Activated T-helper 1 cell treated with anti-CD3 and anti-CD28 coated beads, Interleukin-2, amount 50 U/mL, for 16 hours (primary cell): Measurements from ENCODE around the gene MYL2.
A peak's percentile ranks its signal among the peaks of the same experiment; 100 is the strongest.
"Not testable (repeated sequence)": the region's sequence is repeated elsewhere in the genome, so short reads cannot be mapped to it uniquely, and the experiment has no call there.

ENCODE experiments used
- DNase-seq, 2 donors: peaks; one replicate each; pipeline ENCODE4 v3.0.0-alpha.2; 2020; ENCODE audit warnings: low read depth in 1 of 2, low spot score in 1 of 2

The MYL2 gene, protein sequence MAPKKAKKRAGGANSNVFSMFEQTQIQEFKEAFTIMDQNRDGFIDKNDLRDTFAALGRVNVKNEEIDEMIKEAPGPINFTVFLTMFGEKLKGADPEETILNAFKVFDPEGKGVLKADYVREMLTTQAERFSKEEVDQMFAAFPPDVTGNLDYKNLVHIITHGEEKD

DNA sequence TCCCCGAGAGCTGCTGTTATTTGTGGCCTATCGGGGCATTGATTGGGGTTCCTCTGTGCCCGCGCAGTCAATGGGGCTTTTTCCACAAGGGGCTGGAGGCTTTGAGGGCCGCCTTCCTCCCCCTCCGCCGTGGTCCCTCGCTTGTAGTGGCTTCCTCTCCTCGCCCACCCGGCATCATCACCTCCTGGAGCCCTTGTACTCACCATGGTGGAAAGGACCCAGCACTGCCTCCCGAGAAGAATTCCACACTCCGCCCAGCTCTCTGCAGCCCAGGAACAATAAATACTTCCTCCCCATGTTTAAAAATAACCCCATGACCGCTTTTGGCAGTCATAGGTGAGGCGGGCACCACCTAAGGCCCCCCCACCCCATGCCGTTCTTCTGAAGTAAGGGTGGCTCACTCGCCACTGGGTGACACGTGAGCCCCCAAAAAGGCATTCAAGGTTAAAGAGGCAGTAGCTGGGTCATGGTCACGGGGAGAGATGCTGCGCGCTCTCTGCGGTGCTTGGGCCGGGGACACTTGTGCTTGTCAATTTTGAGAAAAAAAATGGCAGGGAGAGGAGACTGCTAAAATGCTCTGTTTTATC, at the start of gene MYL2:
TSS of gene MYL2 (minus strand) at position 256 of the 587 bp plus-strand sequence. CDS start at position 206, 50 bp downstream.
- no peak for DNase-seq

DNA sequence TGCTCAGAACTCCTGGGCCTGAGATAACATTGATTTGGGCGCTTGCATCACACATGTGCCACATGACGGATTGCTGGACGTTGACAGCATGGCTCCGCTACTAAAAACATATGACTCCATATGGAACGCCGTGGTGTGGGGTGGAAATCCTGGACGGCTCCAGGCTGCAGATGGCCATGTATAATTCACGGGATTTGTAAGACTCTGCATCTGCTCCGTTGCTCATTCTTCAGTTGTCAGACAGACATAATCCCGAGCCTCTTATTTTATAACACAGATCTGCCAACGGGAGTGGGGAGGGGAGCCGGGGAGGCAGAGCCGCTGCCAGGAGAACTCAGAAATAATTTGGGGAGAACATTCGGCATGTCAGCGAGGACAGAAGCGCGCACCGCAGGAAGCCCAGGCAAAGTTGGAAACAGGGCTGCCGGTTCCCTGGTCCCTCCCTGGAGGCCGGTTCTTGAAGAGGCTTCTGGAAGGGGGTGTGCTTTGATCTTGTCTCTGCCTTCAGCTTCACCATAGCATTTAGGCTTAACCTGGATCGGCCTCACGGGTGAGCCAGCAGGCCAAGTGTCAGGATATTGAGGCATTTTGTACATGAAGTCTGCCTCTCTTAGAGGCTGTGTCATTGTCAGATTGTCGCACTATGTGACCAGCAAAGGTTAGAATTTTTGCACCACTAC, 45.8 kb upstream of the MYL2 start:
- DNase-seq, result no peak

DNA sequence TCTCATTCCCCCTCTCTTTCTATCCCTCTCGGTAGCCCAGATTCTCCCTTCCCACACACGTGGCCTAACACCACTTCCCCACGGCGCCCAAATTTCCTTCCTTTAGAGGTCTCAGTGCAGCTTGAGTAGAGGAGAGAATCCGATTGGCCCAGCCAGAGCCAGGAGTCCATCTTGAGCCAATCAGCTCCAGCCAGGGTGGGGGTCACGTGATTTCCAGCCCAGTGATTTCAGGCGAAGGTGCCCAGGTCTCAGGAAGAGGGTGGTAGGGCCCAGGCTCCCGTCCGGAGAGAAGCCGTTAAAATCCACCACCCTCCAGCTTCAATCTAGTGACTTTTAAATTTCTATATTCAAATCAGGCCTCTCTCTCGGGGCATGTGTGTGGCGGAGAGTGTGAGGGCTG, 45.2 kb upstream of the MYL2 start:
- no peak for DNase-seq

DNA sequence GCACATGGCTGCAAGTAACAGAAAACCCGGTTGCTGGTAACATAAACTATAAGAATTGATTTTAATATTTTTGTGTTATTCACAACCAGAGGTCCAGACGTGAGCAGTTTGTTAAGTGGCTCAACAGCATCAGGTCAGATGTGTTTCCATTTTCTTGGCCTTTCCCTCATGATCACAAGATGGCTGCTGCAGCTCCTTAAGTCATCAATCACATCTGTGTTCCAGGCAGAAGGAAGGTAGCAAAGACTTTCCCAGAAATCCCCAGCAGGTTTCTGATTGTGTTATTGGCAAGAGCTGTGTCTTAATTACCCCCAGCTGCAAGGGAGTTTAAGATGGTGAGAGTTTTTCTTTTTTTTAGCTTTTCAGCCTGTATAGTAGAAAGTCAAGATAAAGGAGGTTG, 40.4 kb upstream of the MYL2 start:
- DNase-seq, result no peak

DNA sequence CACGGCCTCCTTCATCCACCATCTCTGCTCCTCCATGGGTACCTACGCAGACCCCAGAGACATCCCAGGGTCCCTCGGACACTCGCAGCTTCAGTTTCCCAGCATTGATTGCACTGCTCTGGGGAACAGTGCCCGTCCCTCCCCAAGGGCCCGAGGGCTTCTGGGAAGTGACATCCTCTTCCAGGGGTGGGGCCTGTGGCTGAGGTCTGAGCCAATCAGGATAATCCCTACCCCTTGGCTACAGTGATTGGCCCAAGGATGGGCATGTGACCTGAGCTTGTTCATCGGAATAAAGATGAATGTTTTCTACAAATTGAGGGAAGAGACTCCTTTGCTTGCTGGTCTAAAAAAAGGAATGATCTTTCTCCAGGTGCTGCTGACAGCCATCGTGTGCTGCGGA, 37.3 kb upstream of the MYL2 start:
- DNase-seq, result no peak

DNA sequence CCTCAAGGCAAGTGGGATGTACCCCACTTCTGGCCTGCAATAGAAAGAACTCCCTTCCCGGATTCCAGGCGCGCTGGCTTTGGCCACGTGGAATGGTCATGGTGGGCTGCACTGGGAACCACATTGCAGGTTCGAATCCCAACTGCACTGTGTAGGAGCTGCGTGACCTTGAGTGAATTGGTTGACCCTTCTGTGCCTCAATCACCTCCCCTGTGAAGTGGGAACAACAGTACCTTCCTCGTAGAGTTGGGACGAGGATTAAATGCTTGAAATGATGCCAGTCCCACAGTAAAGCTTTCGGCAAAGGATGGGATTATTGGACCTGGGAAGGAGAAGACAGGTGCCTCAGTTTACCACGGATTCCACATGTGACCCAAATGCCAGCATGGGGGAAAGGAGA, 36.8 kb upstream of the MYL2 start:
- no peak for DNase-seq

DNA sequence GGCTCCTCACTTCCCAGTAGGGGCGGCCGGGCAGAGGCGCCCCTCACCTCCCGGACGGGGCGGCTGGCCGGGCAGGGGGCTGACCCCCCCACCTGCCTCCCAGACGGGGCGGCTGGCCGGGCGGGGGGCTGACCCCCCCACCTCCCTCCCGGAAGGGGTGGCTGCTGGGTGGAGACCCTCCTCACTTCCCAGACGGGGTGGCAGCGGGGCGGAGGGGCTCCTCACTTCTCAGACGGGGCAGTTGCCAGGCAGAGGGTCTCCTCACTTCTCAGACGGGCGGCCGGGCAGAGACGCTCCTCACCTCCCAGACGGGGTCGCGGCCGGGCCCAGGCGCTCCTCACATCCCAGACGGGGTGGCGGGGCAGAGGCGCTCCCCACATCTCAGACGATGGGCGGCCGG, 30.5 kb upstream of the MYL2 start:
- not testable (repeated sequence) for DNase-seq

DNA sequence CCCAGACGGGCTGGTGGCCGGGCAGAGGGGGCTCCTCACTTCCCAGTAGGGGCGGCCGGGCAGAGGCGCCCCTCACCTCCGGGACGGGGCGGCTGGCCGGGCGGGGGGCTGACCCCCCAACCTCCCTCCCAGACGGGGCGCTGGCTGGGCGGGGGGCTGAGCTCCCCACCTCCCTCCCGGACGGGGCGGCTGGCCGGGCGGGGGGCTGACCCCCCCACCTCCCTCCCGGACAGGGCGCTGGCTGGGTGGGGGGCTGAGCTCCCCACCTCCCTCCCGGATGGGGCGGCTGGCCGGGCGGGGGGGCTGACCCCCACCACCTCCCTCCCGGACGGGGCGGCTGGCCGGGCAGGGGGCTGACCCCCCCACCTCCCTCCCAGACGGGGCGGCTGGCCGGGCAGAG, 30.1 kb upstream of the MYL2 start:
- DNase-seq, result not testable (repeated sequence)

DNA sequence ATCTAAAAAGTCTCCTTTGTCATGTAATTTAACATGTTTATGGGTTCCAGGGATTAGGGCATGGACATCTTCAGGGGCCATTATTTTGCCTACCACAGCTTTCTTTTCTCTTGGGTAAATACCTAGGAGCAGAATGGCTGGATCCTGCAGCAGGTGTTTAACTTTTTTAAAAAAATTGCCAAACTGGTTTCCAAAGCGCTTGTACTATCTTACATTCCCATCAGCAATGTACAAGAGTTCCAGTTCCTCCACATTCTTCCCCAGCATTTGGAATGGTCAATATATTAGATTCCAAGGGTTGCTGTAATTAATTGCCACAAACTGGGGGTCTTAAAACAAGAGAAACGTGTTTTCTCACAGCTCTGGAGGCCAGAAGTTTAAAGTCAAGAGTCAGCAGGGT, 27.7 kb upstream of the MYL2 start:
- DNase-seq, result no peak

DNA sequence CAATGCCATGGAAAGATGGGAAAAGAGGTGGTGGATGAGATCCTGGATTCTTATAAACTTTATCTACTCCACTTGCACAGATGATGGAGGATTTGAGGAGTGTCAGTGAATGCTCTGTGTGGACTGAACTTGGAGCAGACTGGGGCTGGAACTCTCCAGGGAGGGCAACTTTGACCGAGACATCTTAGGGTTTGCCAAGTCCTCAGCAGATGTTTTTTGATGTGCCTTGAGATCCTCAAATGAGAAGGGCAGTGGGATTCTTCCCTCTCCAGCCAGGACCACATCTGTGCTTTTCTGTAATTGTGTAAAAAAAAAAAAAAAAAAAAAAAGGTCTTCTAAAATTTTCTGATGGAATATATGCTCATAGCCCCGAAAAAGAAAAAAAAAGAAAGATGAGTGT, 23.0 kb upstream of the MYL2 start:
- DNase-seq, result no peak

DNA sequence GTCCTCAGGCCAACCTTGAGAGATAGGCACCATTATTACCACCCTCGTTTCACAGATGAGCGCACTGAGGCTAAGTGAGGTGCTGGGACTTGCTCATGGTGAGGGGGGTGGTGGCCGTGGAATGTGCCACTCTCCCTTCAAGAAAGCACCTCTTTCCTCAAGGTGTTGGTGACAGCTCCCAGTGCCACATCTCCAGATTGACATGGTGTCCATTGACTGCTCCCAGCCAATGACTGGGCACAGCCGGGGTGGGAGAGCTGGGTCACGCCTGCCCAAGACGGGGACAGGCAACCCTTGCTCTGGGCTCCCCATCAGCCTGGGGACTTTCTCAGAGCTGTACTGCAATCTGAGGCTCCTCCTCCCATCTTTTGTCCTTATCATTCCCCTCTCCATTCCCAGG, 21.0 kb upstream of the MYL2 start:
- no peak for DNase-seq

DNA sequence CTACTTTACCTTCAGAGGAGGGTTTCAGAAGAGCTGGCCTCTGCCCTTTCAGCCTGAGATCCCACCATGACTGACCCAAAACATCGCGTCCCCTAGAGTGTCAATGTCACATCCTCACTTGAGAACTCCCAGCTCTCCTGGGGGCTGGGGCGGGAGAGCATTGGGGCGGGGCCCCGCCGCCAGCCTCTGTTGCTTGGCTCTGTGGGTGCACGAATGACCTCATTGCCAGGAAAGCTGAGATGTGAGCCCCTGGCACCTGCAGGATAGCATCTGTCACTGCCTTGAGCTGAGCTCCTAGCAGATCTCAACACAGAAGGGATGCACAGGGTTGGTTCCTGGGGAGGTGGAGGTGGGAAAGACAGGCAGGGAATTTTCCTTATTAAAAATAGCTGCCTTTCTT, 20.6 kb upstream of the MYL2 start:
- DNase-seq, result no peak

DNA sequence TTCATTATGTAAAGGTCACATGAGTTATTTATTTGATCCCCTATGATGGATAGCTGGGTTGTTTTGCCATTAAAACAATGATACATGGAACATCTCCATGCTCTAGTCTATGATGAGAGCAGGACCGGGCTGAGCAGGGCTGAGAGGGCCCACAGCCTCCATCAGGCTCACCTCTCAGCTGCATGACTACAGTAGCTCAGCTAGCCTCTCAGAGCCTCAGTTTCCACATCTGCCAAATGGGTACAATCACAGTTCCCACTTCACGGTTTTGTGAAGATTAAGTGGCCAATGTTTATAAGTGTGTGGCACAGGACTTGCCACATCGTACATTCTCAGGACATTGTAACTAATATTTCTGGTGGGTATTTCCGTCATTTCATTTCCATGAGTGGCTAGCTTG, 19.9 kb upstream of the MYL2 start:
- DNase-seq, result no peak

DNA sequence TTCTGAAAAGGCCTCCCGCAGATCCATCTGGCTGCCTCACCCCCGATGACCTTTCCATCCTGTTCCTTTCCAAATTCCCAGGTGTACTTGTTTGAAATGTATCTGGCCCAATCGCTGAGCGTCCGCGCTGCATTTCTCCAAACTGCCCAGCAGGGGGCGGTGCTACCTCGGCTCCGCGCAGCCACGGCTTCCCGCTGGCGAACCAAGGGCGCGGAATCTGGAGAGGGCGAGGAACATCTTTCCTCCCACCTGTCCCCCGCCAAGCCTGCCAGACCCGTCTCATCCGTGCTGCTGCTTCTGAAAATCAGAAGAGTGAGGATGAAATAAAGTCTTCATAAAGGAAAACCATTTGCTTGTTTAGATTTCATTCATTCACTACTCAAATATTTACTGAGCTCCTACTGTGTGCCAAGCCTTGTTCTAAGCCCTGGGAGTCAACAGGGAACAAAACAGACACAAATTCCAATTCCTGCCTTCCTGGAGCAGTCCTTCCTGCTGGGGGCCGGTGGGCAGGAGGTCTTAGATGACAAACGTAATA, 16.8 kb upstream of the MYL2 start:
- DNase-seq, result peak; percentile 36 to 41

DNA sequence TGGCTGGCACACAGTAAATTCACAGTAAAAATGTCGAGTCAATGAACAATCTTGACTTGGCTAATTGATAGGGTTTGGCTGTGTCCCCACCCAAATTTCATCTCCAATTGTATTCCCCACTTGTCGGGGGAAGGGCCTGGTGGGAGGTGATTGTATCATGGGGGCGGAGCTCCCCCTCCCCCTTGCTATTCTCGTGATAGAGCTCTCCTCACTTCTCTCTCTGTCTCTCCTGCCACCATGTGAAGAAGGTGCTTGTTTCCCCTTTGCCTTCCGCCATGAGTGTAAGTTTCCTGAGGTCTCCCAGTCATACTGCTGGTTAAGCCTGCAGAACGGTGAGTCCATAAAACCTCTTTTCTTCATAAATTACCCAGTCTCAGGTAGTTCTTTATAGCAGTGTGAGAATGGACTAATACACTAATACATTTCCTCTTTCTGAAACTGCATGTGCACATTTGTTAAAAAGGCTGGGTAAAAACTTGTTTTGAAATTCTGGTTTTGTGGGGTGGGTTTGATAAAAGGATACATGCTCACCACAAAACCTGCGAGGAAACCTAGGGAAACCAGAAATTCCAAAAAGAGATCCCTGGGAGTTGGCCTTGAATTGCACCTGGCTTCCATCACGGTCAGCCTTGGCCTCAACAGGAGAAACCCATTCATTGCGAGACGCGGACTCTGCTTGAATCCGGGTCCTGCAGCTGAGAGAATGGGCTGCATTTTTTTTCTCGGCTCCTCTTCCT, 16.2 kb upstream of the MYL2 start:
- DNase-seq, result no peak

DNA sequence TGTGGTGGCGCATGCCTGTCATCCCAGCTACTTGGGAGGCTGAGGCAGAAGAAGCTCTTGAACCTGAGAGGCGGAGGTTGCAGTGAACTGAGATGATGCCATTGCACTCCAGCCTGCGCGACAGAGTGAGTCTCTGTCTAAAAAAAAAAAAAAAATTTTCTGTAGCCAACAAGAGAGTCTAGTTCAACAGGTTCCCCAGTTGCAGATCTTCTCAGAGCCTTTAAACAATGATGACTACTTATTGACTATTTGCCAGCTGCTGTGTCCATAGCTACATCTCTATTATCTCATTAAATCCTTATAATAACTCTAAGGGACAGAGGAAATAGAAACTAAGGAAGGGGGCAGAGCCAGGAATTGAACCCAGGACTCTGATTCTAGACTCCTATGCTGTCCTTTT, 15.2 kb upstream of the MYL2 start:
- no peak for DNase-seq

DNA sequence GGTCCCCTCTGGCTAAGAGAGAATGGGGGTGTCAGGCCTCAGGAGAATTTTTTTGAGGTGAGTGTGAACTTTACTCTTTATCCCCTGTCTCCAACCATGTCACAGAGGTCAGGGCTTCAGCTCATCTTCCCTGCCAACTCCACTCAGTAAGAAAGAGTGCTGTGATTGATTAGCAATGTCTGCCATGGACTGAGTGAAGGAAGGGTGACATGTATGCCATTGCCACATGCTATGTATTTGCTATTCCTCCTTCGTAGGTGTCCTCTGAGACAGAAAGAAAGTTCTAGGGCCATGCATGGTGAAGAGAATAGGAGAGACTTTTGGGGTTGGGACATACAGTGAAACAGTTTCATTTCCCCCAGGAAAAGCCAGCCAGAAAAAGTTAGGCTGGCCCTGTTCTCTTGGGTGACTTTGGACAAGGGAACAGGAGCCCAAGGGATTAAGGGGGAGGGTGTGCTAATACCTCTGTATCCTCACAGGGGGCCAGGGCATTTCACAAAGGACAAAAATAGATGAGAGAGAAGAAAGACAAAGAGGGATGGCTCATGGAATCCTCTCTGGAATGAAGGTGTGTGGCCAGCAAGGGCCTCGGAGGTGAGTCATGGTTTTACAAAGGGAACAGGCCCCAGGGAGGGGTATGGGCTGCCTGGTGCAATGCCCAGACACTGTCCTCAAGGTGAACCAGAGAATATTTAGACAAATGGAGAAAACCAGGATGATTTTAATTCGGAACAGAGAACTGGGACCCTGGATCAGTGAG, 13.9 kb upstream of the MYL2 start:
- no peak for DNase-seq

DNA sequence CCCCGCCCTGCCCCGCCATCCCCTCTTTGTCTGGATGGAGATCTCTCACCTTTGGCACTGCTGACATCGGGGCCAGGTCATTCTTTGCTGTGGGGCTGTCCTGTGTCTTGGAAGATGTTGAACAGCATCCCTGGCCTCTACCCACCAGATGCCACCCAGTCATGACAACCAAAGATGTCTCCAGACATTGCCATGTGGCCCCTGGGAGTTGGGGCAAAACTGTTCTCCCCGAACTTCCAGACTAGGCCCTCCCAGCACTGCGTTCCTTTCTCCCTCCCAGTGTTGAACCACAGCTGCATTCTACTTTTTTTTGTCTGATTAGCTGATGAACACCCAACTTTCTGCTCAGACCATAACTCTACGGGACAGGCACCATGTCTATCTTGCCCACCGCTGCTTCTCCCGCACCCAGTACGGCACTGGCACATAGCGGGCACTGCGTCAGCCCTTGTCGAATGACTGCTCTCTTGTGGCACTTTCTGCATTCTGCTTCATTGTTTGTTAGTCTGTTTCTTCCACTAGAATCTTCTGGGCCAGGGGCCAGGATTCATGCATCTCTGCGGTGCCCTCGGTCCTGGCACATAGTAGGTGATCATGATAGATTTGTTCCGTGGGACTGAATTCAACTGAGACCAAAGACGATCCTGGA, 13.1 kb upstream of the MYL2 start:
- no peak for DNase-seq

DNA sequence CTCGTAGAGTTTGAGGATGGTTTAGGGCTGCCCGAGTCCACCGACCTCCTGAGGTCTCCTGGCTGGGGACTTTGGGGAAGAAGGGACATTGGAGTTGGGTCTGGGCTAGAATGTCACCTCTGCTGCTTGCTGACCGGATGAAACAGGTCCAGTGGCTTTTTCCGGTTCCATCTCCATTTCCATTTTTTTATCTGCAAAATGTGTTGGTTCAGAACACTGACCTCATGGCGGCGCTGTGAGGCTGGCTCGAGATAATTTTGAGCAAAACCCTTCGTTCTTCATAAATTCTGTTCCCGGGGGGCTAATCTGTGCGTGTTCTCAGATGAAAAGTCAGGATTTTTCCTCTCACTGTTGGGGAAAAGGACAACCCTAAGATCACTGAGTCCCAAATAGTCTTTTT, 11.7 kb upstream of the MYL2 start:
- no peak for DNase-seq

DNA sequence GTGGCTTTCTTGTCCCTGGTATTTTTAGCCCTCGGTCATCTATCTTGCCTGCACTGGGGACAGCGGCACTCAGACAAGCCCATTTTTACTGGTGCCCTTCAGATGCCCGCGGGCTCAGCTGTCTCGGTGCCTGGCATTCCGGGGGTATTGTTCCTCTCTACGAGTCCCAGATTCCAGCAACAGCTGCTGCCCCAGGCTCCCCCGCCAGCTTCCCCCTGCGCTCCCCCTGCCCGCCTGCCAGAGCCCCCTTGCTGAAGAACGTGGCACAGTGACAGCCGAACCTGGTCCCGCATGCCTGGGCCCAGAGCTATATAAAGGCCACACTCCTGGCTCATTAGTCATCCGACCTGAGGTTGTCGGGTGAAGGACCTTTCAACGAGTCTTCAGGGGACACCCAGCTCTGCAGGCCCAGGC, 10.9 kb upstream of the MYL2 start:
- no peak for DNase-seq
